Measurements from ENCODE around the gene ITPRIP.

The ITPRIP gene

DNA sequence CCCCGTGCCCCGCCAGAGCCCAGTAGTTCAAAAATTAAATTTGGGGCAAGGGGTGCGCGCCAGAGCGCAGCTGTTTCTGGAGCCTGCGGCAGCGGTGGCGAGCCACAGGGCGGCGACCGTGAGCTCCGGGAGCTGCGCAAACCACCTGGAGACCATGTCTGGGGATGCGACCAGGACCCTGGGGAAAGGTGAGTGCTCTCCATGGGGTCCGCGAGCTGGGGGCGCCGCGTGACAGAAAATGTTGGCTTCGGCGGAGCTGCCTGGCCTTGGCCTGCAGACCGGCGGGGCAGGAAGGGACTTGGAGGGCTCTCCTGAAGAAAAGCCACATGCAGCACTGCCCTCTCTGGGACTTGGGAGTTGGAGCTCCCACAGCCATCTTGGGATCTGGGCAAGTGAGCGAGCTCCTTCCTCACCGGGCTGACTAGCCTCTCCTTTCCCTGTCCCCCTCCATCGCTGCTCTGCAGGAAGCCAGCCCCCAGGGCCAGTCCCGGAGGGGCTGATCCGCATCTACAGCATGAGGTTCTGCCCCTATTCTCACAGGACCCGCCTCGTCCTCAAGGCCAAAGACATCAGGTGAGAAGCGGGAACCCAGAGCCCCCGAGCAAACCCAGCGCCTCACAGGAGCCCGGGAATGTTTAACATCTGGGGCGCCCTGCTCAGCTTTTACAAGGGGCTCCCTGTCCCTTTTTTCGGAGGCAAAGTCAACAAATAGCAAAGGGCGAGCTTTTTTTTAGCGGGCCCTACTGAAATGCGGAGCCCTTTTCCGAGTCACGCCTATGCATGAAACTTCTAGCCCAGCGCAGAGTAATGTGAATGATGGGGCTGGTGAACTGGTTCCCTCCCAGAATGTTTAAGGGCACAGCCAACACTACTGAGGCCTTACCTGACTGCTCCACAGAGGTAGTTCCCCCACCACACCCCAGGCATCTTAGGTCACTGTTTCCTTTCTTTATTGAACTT is 63.2 kb downstream of the ITPRIP start:
- peak; percentile 51 to 70 for DNase-seq

DNA sequence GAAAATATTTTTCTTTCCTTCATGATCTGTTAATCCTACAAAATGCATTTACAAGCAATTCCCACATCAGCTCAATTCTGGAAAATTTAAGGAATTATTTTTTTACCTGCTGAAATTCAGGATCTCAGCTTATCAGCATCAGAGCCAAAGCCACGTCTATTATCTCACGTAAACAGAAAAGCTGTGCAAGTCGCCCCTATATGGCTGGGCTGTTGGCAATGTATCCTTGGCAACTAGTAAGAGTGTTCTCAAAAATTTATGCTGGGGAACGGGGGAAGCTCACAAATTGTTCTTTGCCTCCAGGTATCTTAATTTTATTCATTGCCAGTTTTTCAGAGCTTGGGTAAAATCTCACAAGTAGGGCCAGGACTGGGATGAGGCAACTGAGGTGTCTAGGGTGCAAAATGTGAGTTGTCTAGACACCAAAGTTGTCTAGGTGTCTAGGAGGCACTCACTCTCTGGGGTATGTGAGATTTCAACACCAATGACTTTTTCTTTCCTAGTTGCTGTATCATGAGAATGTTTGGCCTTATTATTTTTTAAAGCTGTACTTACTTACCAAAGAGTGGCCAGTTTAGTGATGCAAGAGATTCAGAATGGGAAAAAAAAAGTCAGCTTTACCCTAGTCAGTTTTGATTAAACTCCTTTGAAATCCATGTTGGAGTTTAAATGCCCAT is 64.2 kb downstream of the ITPRIP start:
- DNase-seq = no peak

DNA sequence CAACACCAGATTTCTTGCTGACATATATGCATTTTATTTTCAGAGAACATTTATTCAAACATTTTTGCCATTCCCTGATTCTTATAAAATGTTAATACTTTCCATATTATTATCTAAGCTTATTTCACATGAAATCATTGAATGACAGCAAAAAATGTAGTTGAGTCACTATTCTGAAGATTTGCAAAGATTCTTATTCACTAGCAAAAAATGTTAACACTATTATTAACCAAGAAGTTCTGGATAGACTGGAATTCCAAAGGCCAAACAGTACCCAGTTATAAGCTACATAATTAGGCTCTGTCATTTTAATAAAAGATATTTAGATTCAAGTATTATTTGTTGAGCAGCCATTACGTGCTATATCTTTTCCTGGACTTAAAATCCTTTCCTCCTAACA is 65.0 kb downstream of the ITPRIP start:
- DNase-seq = no peak

DNA sequence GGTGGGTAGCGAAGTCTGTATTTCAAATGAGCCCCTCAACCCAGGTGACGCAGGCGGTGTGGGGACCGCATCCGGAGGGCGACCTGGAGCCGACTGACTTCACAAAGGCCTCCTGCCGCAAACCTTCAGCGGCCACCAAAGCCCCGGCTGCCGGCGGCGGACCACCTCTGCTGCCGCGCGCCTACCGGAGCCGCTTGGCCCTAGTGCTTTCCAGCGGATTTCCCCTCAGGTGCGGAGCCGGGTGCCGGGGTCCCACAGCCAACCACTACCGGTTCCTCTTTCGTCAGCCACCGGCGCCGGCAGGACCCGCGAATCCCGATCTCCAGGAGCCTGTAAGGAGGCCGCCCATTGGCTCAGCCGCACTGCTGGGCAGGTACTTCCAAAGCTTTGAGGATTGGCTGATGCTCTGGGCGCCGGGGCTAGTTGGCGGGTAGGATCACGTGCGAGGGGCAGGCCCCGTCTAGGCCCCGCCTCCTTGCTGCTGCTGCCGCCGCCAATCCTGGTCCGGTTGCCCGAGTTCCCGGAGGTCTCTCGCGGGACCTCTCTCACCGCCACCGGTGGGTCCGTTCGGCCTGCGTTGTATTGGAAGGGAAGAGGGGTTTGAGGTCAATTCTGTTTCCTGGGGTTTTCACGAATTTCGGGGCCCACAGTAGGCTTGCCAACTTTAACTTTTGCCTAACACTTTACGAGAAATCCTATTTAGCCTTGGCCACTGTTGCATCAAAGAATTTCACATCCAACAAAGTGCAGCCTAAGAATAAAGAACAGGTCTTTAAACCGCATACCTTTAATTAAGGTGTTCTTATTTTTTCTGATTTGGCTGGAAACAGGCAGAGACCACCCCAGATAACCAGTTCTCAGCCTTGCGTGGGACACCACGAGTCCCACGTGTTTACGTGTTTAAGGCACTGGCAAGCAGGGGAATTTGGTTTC is 69.3 kb downstream of the ITPRIP start, which contains the start of gene GSTO2:
Gene GSTO2 (plus strand): TSS at position 472 of the 933 bp plus-strand sequence. CDS start 5,732 bp downstream, outside the sequence.
- peak; percentile 95 to 96 for DNase-seq

DNA sequence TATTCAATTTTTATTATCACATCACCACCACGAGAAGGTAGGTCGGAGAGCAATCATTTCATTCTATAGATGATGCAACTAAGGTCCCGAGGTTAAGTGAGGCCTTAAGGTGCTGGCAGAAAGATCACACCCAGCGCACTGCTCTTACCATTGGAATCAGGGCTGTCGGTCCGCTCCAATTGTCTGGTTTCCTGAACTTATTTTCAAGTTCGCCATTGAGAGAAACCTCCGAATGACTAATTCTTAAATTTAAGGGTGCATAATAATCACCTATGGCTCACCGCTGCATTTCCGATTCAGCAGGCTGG is 69.9 kb downstream of the ITPRIP start:
- no peak for DNase-seq

DNA sequence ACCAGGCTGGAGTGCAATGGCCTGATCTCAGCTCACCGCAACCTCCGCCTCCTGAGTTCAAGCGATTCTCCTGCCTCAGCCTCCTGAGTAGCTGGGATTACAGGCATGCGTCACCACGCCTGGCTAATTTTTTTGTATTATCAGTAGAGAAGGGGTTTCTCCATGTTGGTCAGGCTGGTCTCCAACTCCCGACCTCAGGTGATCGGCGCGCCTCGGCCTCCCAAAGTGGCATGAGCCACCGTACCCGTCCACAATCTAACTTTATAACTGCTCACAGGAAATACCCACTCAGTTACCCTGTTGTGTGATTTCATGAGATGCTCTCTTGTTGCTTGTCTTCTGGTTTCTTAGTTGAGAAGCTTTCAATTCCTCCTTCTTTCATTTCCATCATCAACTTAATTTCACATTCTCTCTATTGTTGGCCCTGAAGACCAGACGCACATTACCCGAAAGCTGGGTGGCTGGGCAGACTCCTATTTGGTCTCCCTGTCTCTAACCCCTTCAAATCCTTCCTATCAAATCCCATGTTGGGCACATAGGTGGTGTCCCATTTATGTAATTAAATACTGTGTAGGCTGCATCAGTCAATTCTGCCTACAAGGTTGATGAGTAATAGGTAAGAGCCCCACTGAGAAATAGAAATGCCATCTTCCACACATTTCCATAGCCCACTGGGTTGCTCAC is 70.4 kb downstream of the ITPRIP start:
- no peak for DNase-seq

DNA sequence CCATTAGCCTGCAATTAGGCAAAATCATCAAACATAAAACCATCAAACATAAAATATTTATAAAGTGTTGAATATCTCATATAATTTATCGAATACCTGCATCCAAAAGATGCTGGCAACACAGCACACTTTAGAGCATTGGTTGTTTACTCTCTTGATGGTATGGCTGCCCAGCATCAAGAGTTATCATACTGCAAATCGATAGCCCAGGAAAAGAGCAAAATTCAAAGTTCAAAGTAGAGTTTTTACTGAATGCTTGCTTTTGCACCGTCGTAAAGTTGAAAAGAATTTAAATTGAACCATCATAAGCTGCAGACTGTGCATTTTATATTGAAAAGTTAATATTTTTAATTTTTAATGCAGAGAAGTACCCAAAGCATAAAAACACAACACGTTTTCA is 73.5 kb downstream of the ITPRIP start:
- DNase-seq = no peak

DNA sequence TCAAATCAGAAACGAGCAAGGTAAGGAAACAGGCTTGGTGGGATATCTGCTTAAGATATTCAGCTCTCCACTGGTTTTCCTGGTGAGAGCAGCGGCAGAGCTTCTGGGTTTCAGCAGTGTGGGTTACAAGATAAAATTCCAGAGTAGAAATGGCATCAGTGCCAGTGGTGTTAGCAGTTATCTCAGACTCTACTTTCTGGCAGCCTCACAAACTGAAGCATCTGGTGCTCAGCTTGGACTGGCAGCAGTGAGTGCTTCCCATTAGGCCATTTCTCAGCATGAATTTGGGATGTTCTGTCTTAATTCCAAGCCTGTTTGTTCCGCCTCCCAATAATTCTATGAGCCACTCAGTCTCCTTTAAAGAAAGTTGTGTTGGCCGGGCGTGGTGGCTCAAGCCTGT is 76.2 kb downstream of the ITPRIP start:
- DNase-seq = no peak

DNA sequence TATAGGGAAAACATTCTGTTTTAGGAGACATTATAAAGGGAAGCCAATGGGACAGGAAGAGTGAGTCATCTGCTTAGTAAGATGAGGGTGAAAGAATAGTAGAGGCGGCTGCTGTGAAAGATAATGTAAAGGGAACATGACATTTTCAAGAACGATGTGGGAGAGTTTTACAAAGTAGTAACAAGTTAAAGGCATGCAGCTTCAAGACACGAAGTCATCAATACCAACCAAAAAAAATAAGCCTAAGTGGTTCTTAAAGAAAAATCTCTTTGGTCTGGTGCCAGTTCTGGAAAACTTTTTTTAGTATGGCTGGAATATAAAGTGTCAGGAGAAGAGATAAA is 77.5 kb downstream of the ITPRIP start:
- DNase-seq = no peak

DNA sequence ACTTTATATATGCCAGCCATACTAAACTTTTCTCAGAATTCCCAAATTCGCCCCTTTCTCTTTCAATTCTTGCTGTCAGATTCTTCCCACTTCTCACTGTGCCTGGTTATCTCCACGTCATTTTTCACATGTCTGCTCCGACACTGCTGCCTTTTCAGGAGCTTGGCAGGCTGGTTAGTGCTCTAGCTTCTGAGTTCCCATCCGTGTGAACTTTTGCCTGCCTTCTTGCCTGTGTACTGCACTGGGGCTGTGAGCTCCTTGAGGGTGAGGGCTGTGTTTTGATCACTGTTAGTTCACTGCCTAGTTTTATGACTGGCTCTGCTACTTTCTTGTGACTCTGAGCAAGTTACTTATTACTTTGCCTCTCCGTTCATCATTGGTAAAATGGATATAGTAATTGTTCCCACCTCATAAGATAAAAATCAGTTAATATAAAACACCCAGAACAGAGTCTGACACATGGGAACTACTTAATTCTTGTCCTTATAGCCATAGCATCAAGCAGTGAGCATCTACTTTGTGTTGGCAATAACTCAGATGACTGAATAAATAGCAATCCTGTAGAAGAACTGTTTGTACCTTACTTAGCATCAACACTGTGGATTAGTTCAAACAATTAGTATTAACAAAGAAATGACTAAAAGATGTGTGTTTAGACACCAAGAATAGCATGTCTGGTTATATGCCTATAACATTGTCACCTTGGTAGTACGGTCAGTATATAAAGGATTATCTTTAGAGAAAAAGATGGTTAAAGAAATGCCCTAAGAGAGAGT is 78.1 kb downstream of the ITPRIP start:
- DNase-seq = no peak
